HCT116 (cell line): Measurements from ENCODE around the gene KIF18A. TPM values are rescaled to one million over a fixed set of nuclear protein-coding genes. Genes with fewer than 3 reads are reported as not detected.

Experiments
- ATAC-seq: fragments of 200-7000 bp; cut with Tn5 transposase; 2 replicates; pipeline ENCODE4 v1.9.1; 2020; ENCODE audit warnings: mild to moderate bottlenecking, moderate library complexity
- BruUV-seq: library from RNA; stranded (reverse); fragments of 400-500 nt; replicated peaks from 2 replicates; lab custom pipeline; 2021; lab: Mats Ljungman, UMichigan
- CTCF ChIA-PET: fragments of 300-600 bp; sonication (Branson Sonifier 250); formaldehyde crosslinking; loops from one replicate; lab custom pipeline; 2021; ENCODE audit warnings: antibody characterized with exemption; lab: Charles Lee
- POLR2A ChIA-PET: fragments of 300-600, 350-600 bp; sonication (Branson Sonifier 250); formaldehyde crosslinking; loops from one replicate; lab custom pipeline; 2021; ENCODE audit warnings: antibody characterized with exemption; lab: Charles Lee
- RAD21 ChIA-PET, 2 experiments: fragments of 300-600 bp; sonication (Branson Sonifier 250); formaldehyde crosslinking; loops; one replicate each; lab custom pipeline; 2023; ENCODE audit warnings: low total read pairs in 2 of 2; ENCODE audit not compliant: uncharacterized antibody in 2 of 2, unreplicated experiment in 2 of 2, low non-redundant PET in 1 of 2; lab: Charles Lee
- DNase-seq: peaks from one replicate; pipeline ENCODE4 v3.0.0-alpha.2; 2010; ENCODE audit warnings: low read depth, low spot score
- H2AFZ ChIP-seq: fragments of 200-600 bp; shearing (Covaris generic), sonication (generic); 2 replicates; pipeline ENCODE4 v1.6.1; 2017; ENCODE audit warnings: low read depth, mixed run types, mixed read lengths, antibody characterized with exemption, low read length; ENCODE audit not compliant: poor library complexity, severe bottlenecking
- H3K27ac ChIP-seq: 2 replicates; pipeline ENCODE4 v1.5.1; 2012; ENCODE audit warnings: low read depth, low read length
- H3K27me3 ChIP-seq: fragments of 200-600 bp; sonication (generic); 2 replicates; pipeline ENCODE4 v1.6.1; 2016; ENCODE audit warnings: mixed run types, low read length, mixed read lengths; ENCODE audit not compliant: insufficient read depth
- H3K36me3 ChIP-seq, 2 experiments: fragments of 200-500 bp in 1 of 2; fragments of 200-600 bp in 1 of 2; sonication (Bioruptor generic) in 1 of 2; sonication (generic) in 1 of 2; 2 replicates each; pipeline versions ENCODE4 v1.5.1 to v1.6.1; 2014 to 2016; ENCODE audit warnings: low read length in 2 of 2, inconsistent platforms in 1 of 2, mixed read lengths in 1 of 2, mixed run types in 1 of 2; ENCODE audit not compliant: insufficient read depth in 2 of 2, control insufficient read depth in 1 of 2
- H3K4me1 ChIP-seq, 2 experiments: fragments of 200-600 bp in 1 of 2; sonication (generic) in 1 of 2; 2 replicates each; pipeline versions ENCODE4 v1.5.1 to v1.6.1; 2012 to 2017; ENCODE audit warnings: low read length in 2 of 2, inconsistent platforms in 1 of 2, mild to moderate bottlenecking in 1 of 2, mixed read lengths in 1 of 2, mixed run types in 1 of 2, moderate library complexity in 1 of 2; ENCODE audit not compliant: insufficient read depth in 2 of 2, control insufficient read depth in 1 of 2
- H3K4me2 ChIP-seq: fragments of 200-600 bp; sonication (generic); 2 replicates; pipeline ENCODE4 v1.6.1; 2017; ENCODE audit warnings: mixed run types, low read length, mixed read lengths
- H3K4me3 ChIP-seq, 2 experiments: fragments of 200-600 bp in 1 of 2; sonication (generic) in 1 of 2; replicated peaks in 1 of 2; 2 replicates each; pipeline ENCODE4 v1.5.1; 2011 to 2016; ENCODE audit warnings: low read length in 2 of 2, control low read depth in 1 of 2, low read depth in 1 of 2, mild to moderate bottlenecking in 1 of 2, mixed read lengths in 1 of 2, mixed run types in 1 of 2
- H3K79me2 ChIP-seq: fragments of 200-600 bp; sonication (generic); 2 replicates; pipeline ENCODE4 v1.6.1; 2017; ENCODE audit warnings: mild to moderate bottlenecking, mixed run types, low read length, moderate library complexity, mixed read lengths; ENCODE audit not compliant: insufficient read depth
- H3K9ac ChIP-seq: fragments of 200-600 bp; sonication (generic); 2 replicates; pipeline ENCODE4 v1.6.1; 2016; ENCODE audit warnings: low read length, mixed read lengths
- H3K9me2 ChIP-seq: fragments of 200-600 bp; sonication (generic), shearing (Covaris generic); 2 replicates; pipeline ENCODE4 v1.6.1; 2017; ENCODE audit warnings: mixed run types, mild to moderate bottlenecking, moderate library complexity; ENCODE audit not compliant: insufficient read depth
- H3K9me3 ChIP-seq, 2 experiments: fragments of 200-500 bp in 1 of 2; fragments of 200-600 bp in 1 of 2; sonication (Bioruptor generic) in 1 of 2; sonication (generic) in 1 of 2; 2 replicates each; pipeline ENCODE4 v1.6.1; 2014 to 2017; ENCODE audit warnings: low read length in 2 of 2, mixed read lengths in 2 of 2, inconsistent platforms in 1 of 2, low read depth in 1 of 2, mild to moderate bottlenecking in 1 of 2, mixed run types in 1 of 2, moderate library complexity in 1 of 2; ENCODE audit not compliant: control insufficient read depth in 1 of 2, insufficient read depth in 1 of 2
- H4K20me1 ChIP-seq: fragments of 200-600 bp; sonication (generic), shearing (Covaris generic); 2 replicates; pipeline ENCODE4 v1.6.1; 2017; ENCODE audit warnings: mixed run types, mild to moderate bottlenecking, moderate library complexity; ENCODE audit not compliant: insufficient read depth
- ELF1 ChIP-seq: IDR thresholded peaks from 2 replicates; pipeline ENCODE4 v1.6.1; 2012; ENCODE audit warnings: low read depth, borderline replicate concordance
- EZH2phosphoT487 ChIP-seq: fragments of 200-600 bp; IDR thresholded peaks from 2 replicates; pipeline ENCODE4 v1.6.1; 2018; ENCODE audit warnings: antibody characterized with exemption, borderline replicate concordance
- FOSL1 ChIP-seq: IDR thresholded peaks from 2 replicates; pipeline ENCODE4 v1.6.1; 2012; ENCODE audit warnings: low read depth
- POLR2A ChIP-seq: IDR thresholded peaks from 2 replicates; pipeline ENCODE4 v1.7.0; 2011; ENCODE audit warnings: borderline replicate concordance; ENCODE audit not compliant: insufficient read depth, insufficient read length; ENCODE audit errors: extremely low read depth
- POLR2AphosphoS5 ChIP-seq: IDR thresholded peaks from 2 replicates; pipeline ENCODE4 v1.6.1; 2011; ENCODE audit warnings: mild to moderate bottlenecking, low read depth, low read length, moderate library complexity
- SIN3A ChIP-seq: IDR thresholded peaks from 2 replicates; pipeline ENCODE4 v1.6.1; 2012; ENCODE audit warnings: low read depth
- YY1 ChIP-seq: IDR thresholded peaks from 2 replicates; pipeline ENCODE4 v1.6.1; 2011; ENCODE audit warnings: low read length, low read depth, moderate library complexity, mild to moderate bottlenecking; ENCODE audit not compliant: insufficient replicate concordance; ENCODE audit errors: extremely low read depth
- ZNF274 ChIP-seq: fragments of 200-500 bp; sonication (Bioruptor generic); IDR thresholded peaks from 2 replicates; pipeline ENCODE4 v1.6.1; 2014; ENCODE audit warnings: mild to moderate bottlenecking, low read depth, low read length, inconsistent platforms
- intact Hi-C: fragments of 100-400 bp; cut with micrococcal nuclease; formaldehyde crosslinking; loops from 2 replicates; pipeline ENCODE4 v1.10.0; 2022
- total RNA-seq: library from RNA; stranded (reverse); gene quantifications from one replicate; pipeline ENCODE4 v1.2.1, GENCODE V29; 2021; ENCODE audit not compliant: unreplicated experiment

KIF18A gene
- total RNA-seq, 1 experiment from 2014 or later: 50.7 TPM

DNA sequence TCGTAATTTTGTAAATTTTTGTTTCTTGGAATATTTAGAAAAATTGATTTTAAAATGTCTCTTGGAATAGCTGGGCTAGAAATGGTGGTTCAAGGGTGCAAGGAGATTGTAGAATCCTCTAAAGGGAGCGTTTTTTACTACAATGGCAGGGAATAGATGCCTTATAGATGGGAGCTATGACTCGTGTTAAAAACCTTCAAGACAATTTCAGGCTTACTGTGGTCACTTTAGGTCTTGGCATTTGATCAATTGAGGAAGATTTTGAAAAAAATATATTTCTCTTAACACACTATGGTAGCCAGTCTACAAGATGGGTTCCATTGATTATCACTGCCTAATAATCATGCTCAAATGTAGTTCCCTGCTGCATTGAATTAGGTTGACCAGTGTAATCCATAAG, 25.2 kb upstream of the KIF18A start:
- no TSS peak for BruUV-seq
- Histone ChIP-seq H3K9me2 (no peaks in the 10 kb centered on the region), H3K4me2 (no peak overlapping the region), H3K4me3 (no peak overlapping the region), H3K9me3 (peaks cover 6 to 16% of the 10 kb centered on the region in 2 experiments; a peak in 3 of 4 replicates), H3K9ac (no peak overlapping the region), H3K27ac (no peak overlapping the region), H4K20me1 (no peaks in the 10 kb centered on the region), H3K27me3 (no peaks in the 10 kb centered on the region), H3K4me1 (peaks cover 0 to 6% of the 10 kb centered on the region in 2 experiments; a peak in 1 of 4 replicates), H3K79me2 (peaks cover 3% of the 10 kb centered on the region; the same call in 1 of the 2 replicates), H3K36me3 (peaks cover 0 to 45% of the 10 kb centered on the region in 2 experiments; a peak in 2 of 4 replicates), H2AFZ (no peak overlapping the region)
- no peak for ATAC-seq
- TF ChIP-seq EZH2phosphoT487 (no peak), ZNF274 (no peak), FOSL1 (no peak), POLR2A (no peak), POLR2AphosphoS5 (no peak), ELF1 (no peak)
- ChIA-PET POLR2A (no interaction called here), CTCF (no interaction called here), RAD21 (no interaction called here)
- intact Hi-C loops: no loop called here
- DNase-seq: no peak

DNA sequence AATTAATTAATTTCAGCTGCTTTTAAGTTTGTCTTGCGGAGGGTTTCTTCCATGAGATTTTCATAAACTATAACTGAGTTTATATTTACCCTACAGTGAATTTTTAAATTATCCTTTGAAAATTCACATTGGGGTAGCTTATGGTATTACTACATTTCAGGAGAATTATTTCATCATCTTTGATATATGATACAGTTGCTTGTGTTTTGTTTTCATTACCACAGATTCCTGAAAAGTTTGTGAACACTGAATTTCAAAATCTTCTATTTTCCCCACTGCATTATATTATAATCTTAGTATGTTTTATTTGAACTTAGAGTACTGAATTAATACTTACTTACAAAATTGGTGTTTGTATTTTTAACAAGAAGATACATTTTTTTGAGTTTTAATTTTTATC, 24.6 kb upstream of the KIF18A start:
- H3K27me3 ChIP-seq: no peaks in the 10 kb centered on the region
- H3K9me2 ChIP-seq: no peaks in the 10 kb centered on the region
- no peak overlapping the region for H3K4me2 ChIP-seq
- H3K27ac ChIP-seq: no peak overlapping the region
- TF ChIP-seq FOSL1 (no peak), EZH2phosphoT487 (no peak), SIN3A (no peak), YY1 (no peak), POLR2AphosphoS5 (no peak)
- H3K9ac ChIP-seq: no peak overlapping the region
- no peaks in the 10 kb centered on the region for H4K20me1 ChIP-seq
- no peak for ATAC-seq
- intact Hi-C loops: no loop called here
- ChIA-PET POLR2A (no interaction called here), CTCF (no interaction called here), RAD21 (no interaction called here)
- H3K79me2 ChIP-seq: peaks cover 3% of the 10 kb centered on the region; the same call in 1 of the 2 replicates
- H3K4me3 ChIP-seq: no peak overlapping the region
- DNase-seq: no peak
- H2AFZ ChIP-seq: no peak overlapping the region
- peaks cover 0 to 6% of the 10 kb centered on the region in 2 experiments; a peak in 1 of 4 replicates for H3K4me1 ChIP-seq
- no TSS peak for BruUV-seq
- peaks cover 6 to 10% of the 10 kb centered on the region in 2 experiments; a peak in 3 of 4 replicates for H3K9me3 ChIP-seq
- H3K36me3 ChIP-seq: peaks cover 0 to 40% of the 10 kb centered on the region in 2 experiments; a peak in 2 of 4 replicates
